ENCODE results near the gene RNF150. TPM values are rescaled to one million over a fixed set of nuclear protein-coding genes. Genes with fewer than 3 reads are reported as not detected.

Gene RNF150
- polyA plus RNA-seq, 3 donors from 2014 or later, result not detected

- H3K36me3 Mint-ChIP-seq, result no peaks in the 10 kb centered on the region
- H3K27ac Mint-ChIP-seq, result no peak overlapping the region
- H3K4me3 Mint-ChIP-seq, result no peak overlapping the region
- no peak for DNase-seq
- peaks cover 0 to 8% (median under 1%) of the 10 kb centered on the region in 6 donors for H3K9me3 Mint-ChIP-seq
- no peaks in the 10 kb centered on the region for H3K4me1 Mint-ChIP-seq
- peaks cover 0 to 6% (median 3%) of the 10 kb centered on the region in 3 donors for H3K27me3 Mint-ChIP-seq (ENCODE audit: low read depth in 3 of 3)
Measured at GRCh38 chr4:141121101-141121500, 12.2 kb downstream of the RNF150 start.

GRCh38 chr4:141120036-141120593, 13.2 kb downstream of the RNF150 start:
- Mint-ChIP-seq H3K27ac (no peak overlapping the region), H3K27me3 (ENCODE audit: low read depth in 3 of 3) (peaks cover 0 to 6% (median 3%) of the 10 kb centered on the region in 3 donors), H3K4me1 (no peaks in the 10 kb centered on the region), H3K4me3 (no peak overlapping the region), H3K9me3 (peaks cover 0 to 8% (median 3%) of the 10 kb centered on the region in 6 donors), H3K36me3 (no peaks in the 10 kb centered on the region)
- DNase-seq, result no peak

GRCh38 chr4:141119071-141119470, 14.2 kb downstream of the RNF150 start:
- Mint-ChIP-seq H3K9me3 (peaks cover 0 to 8% (median 6%) of the 10 kb centered on the region in 6 donors), H3K36me3 (no peaks in the 10 kb centered on the region), H3K27me3 (ENCODE audit: low read depth in 3 of 3) (peaks cover 0 to 4% (median 3%) of the 10 kb centered on the region in 3 donors), H3K4me3 (no peak overlapping the region), H3K4me1 (no peaks in the 10 kb centered on the region), H3K27ac (no peak overlapping the region)
- no peak for DNase-seq

GRCh38 chr4:141118381-141118780, 14.9 kb downstream of the RNF150 start:
- no peak for DNase-seq
- Mint-ChIP-seq H3K27me3 (ENCODE audit: low read depth in 3 of 3) (peaks cover 0 to 3% (median 3%) of the 10 kb centered on the region in 3 donors), H3K36me3 (no peaks in the 10 kb centered on the region), H3K9me3 (peaks cover 0 to 15% (median 8%) of the 10 kb centered on the region in 6 donors), H3K4me3 (no peak overlapping the region), H3K27ac (no peak overlapping the region), H3K4me1 (no peaks in the 10 kb centered on the region)

GRCh38 chr4:141117935-141118334, 15.3 kb downstream of the RNF150 start:
- Mint-ChIP-seq H3K27me3 (ENCODE audit: low read depth in 3 of 3) (peaks cover 0 to 4% (median 3%) of the 10 kb centered on the region in 3 donors), H3K27ac (no peak overlapping the region), H3K4me3 (no peak overlapping the region), H3K36me3 (no peaks in the 10 kb centered on the region), H3K4me1 (no peaks in the 10 kb centered on the region), H3K9me3 (peaks cover 0 to 15% (median 9%) of the 10 kb centered on the region in 6 donors)
- DNase-seq, result no peak

GRCh38 chr4:141109983-141110382, 23.3 kb downstream of the RNF150 start:
- H3K36me3 Mint-ChIP-seq, result no peaks in the 10 kb centered on the region
- no peaks in the 10 kb centered on the region for H3K4me1 Mint-ChIP-seq
- peaks cover 4 to 8% (median 5%) of the 10 kb centered on the region in 3 donors for H3K27me3 Mint-ChIP-seq (ENCODE audit: low read depth in 3 of 3)
- no peak overlapping the region for H3K27ac Mint-ChIP-seq
- H3K9me3 Mint-ChIP-seq, result peaks cover 0 to 12% (median 5%) of the 10 kb centered on the region in 6 donors
- no peak for DNase-seq
- no peak overlapping the region for H3K4me3 Mint-ChIP-seq

- no peak for DNase-seq
- peaks cover 4 to 7% (median 5%) of the 10 kb centered on the region in 3 donors for H3K27me3 Mint-ChIP-seq (ENCODE audit: low read depth in 3 of 3)
- H3K4me3 Mint-ChIP-seq, result no peak overlapping the region
- H3K27ac Mint-ChIP-seq, result no peak overlapping the region
- no peaks in the 10 kb centered on the region for H3K36me3 Mint-ChIP-seq
- H3K9me3 Mint-ChIP-seq, result peaks cover 0 to 2% (median 1%) of the 10 kb centered on the region in 6 donors
- H3K4me1 Mint-ChIP-seq, result no peaks in the 10 kb centered on the region
Measured at GRCh38 chr4:141107927-141108326, 25.3 kb downstream of the RNF150 start.

GRCh38 chr4:141102367-141102766, 30.9 kb downstream of the RNF150 start:
- Mint-ChIP-seq H3K27me3 (ENCODE audit: low read depth in 3 of 3) (peaks cover 4 to 6% (median 4%) of the 10 kb centered on the region in 3 donors), H3K36me3 (no peaks in the 10 kb centered on the region), H3K4me3 (no peak overlapping the region), H3K9me3 (peaks cover 0 to 3% (median 0%) of the 10 kb centered on the region in 6 donors), H3K27ac (no peak overlapping the region), H3K4me1 (no peaks in the 10 kb centered on the region)
- DNase-seq, result no peak

GRCh38 chr4:141101511-141101910, 31.8 kb downstream of the RNF150 start:
- Mint-ChIP-seq H3K9me3 (peaks cover 0 to 3% (median 0%) of the 10 kb centered on the region in 6 donors), H3K36me3 (no peaks in the 10 kb centered on the region), H3K4me3 (no peak overlapping the region), H3K27ac (no peak overlapping the region), H3K4me1 (no peaks in the 10 kb centered on the region), H3K27me3 (ENCODE audit: low read depth in 3 of 3) (peaks cover 4 to 6% (median 4%) of the 10 kb centered on the region in 3 donors)
- DNase-seq, result no peak

- H3K9me3 Mint-ChIP-seq, result peaks cover 0 to 3% (median 0%) of the 10 kb centered on the region in 6 donors
- no peaks in the 10 kb centered on the region for H3K36me3 Mint-ChIP-seq
- no peak overlapping the region for H3K4me3 Mint-ChIP-seq
- no peak for DNase-seq
- no peaks in the 10 kb centered on the region for H3K4me1 Mint-ChIP-seq
- H3K27ac Mint-ChIP-seq, result no peak overlapping the region
- peaks cover 0 to 4% (median 0%) of the 10 kb centered on the region in 3 donors for H3K27me3 Mint-ChIP-seq (ENCODE audit: low read depth in 3 of 3)
Measured at GRCh38 chr4:141099326-141099725, 33.9 kb downstream of the RNF150 start.

GRCh38 chr4:141098163-141098562, 35.1 kb downstream of the RNF150 start:
- Mint-ChIP-seq H3K27me3 (ENCODE audit: low read depth in 3 of 3) (peaks cover 0 to 4% (median 1%) of the 10 kb centered on the region in 3 donors), H3K4me1 (no peaks in the 10 kb centered on the region), H3K9me3 (peaks cover 0 to 10% (median 4%) of the 10 kb centered on the region in 6 donors), H3K36me3 (no peaks in the 10 kb centered on the region), H3K4me3 (no peak overlapping the region), H3K27ac (no peak overlapping the region)
- DNase-seq, result no peak

GRCh38 chr4:141090473-141090872, 42.8 kb downstream of the RNF150 start:
- H3K27ac Mint-ChIP-seq, result no peak overlapping the region
- H3K27me3 Mint-ChIP-seq (ENCODE audit: low read depth in 3 of 3), result peaks cover 0 to 5% (median 1%) of the 10 kb centered on the region in 3 donors
- H3K36me3 Mint-ChIP-seq, result no peaks in the 10 kb centered on the region
- no peak for DNase-seq
- no peaks in the 10 kb centered on the region for H3K4me1 Mint-ChIP-seq
- no peak overlapping the region for H3K4me3 Mint-ChIP-seq
- H3K9me3 Mint-ChIP-seq, result peaks cover 3 to 17% (median 6%) of the 10 kb centered on the region in 6 donors

GRCh38 chr4:141081921-141082395, 51.3 kb downstream of the RNF150 start:
- no peak overlapping the region for H3K27ac Mint-ChIP-seq
- no peaks in the 10 kb centered on the region for H3K27me3 Mint-ChIP-seq (ENCODE audit: low read depth in 3 of 3)
- no peak for DNase-seq
- H3K4me3 Mint-ChIP-seq, result no peak overlapping the region
- H3K4me1 Mint-ChIP-seq, result no peaks in the 10 kb centered on the region
- H3K9me3 Mint-ChIP-seq, result peaks cover 0 to 10% (median 0%) of the 10 kb centered on the region in 6 donors
- no peaks in the 10 kb centered on the region for H3K36me3 Mint-ChIP-seq

- Mint-ChIP-seq H3K36me3 (no peaks in the 10 kb centered on the region), H3K4me1 (no peaks in the 10 kb centered on the region), H3K4me3 (no peak overlapping the region), H3K27ac (no peak overlapping the region), H3K9me3 (peaks cover 0 to 9% (median 0%) of the 10 kb centered on the region in 6 donors), H3K27me3 (ENCODE audit: low read depth in 3 of 3) (no peaks in the 10 kb centered on the region)
- no peak for DNase-seq
Measured at GRCh38 chr4:141080668-141081067, 52.6 kb downstream of the RNF150 start.

Measured in immature natural killer cell (primary cell).